ENCODE data around the gene LRRFIP1. TPM values are rescaled to one million over a fixed set of nuclear protein-coding genes. Genes with fewer than 3 reads are reported as not detected.

The LRRFIP1 gene
- polyA plus RNA-seq, 1 donor from 2014 or later, result 96.3 TPM

- H3K4me3 ChIP-seq (ENCODE audit: low read length), result no peak overlapping the region
- H3K27ac ChIP-seq (ENCODE audit: low read length), result no peak overlapping the region
- H3K27me3 ChIP-seq (ENCODE audit: insufficient read depth, low read depth, low read length), result peaks cover 22% of the 10 kb centered on the region
- H3K9me2 ChIP-seq (ENCODE audit: insufficient read depth, low read length), result no peaks in the 10 kb centered on the region
- H3F3A ChIP-seq (ENCODE audit: insufficient read depth, low read length, poor library complexity, severe bottlenecking), result peaks cover 7% of the 10 kb centered on the region
- no peak overlapping the region for H3K9ac ChIP-seq (ENCODE audit: low read length)
- peaks cover 9% of the 10 kb centered on the region for H3K79me2 ChIP-seq (replicated peaks; ENCODE audit: insufficient read depth, low read length)
- no peaks in the 10 kb centered on the region for H3K9me3 ChIP-seq (ENCODE audit: low read length)
- no peak for TF ChIP-seq RAD21 (conservative IDR thresholded peaks at IDR 0.05)
- no peak overlapping the region for H3K4me2 ChIP-seq (ENCODE audit: low read length)
- H3K36me3 ChIP-seq (ENCODE audit: insufficient read depth, low read length), result no peaks in the 10 kb centered on the region
- no peak overlapping the region for H2AFZ ChIP-seq (ENCODE audit: low read depth, low read length)
- H4K20me1 ChIP-seq (ENCODE audit: insufficient read depth), result peaks cover 8% of the 10 kb centered on the region
These were observed 67.2 kb downstream of the LRRFIP1 start for GRCh38 chr2:237694415-237695194.

- no peak for TF ChIP-seq EP300 (conservative IDR thresholded peaks at IDR 0.05; ENCODE audit: poor library complexity, severe bottlenecking)
- Histone ChIP-seq H3F3A (ENCODE audit: insufficient read depth, low read length, poor library complexity, severe bottlenecking) (peaks cover 7% of the 10 kb centered on the region), H3K9ac (ENCODE audit: low read length) (no peak overlapping the region), H3K79me2 (replicated peaks; ENCODE audit: insufficient read depth, low read length) (peaks cover 9% of the 10 kb centered on the region), H3K27ac (ENCODE audit: low read length) (no peak overlapping the region), H3K9me2 (ENCODE audit: insufficient read depth, low read length) (no peaks in the 10 kb centered on the region), H3K27me3 (ENCODE audit: insufficient read depth, low read depth, low read length) (peaks cover 22% of the 10 kb centered on the region), H4K20me1 (ENCODE audit: insufficient read depth) (peaks cover 8% of the 10 kb centered on the region), H3K9me3 (ENCODE audit: low read length) (no peaks in the 10 kb centered on the region), H3K4me2 (ENCODE audit: low read length) (no peak overlapping the region), H3K36me3 (ENCODE audit: insufficient read depth, low read length) (no peaks in the 10 kb centered on the region), H2AFZ (ENCODE audit: low read depth, low read length) (no peak overlapping the region), H3K4me3 (ENCODE audit: low read length) (no peak overlapping the region)
These were observed 67.9 kb downstream of the LRRFIP1 start for GRCh38 chr2:237695201-237695780.

- Histone ChIP-seq H3K27ac (ENCODE audit: low read length) (no peak overlapping the region), H4K20me1 (ENCODE audit: insufficient read depth) (peaks cover 8% of the 10 kb centered on the region), H3K4me2 (ENCODE audit: low read length) (no peak overlapping the region), H3F3A (ENCODE audit: insufficient read depth, low read length, poor library complexity, severe bottlenecking) (no peaks in the 10 kb centered on the region), H3K9me3 (ENCODE audit: low read length) (no peaks in the 10 kb centered on the region), H3K36me3 (ENCODE audit: insufficient read depth, low read length) (no peaks in the 10 kb centered on the region), H3K79me2 (replicated peaks; ENCODE audit: insufficient read depth, low read length) (peaks cover 9% of the 10 kb centered on the region), H3K27me3 (ENCODE audit: insufficient read depth, low read depth, low read length) (peaks cover 22% of the 10 kb centered on the region), H3K9me2 (ENCODE audit: insufficient read depth, low read length) (no peaks in the 10 kb centered on the region), H3K9ac (ENCODE audit: low read length) (no peak overlapping the region), H2AFZ (ENCODE audit: low read depth, low read length) (no peak overlapping the region), H3K4me3 (ENCODE audit: low read length) (no peak overlapping the region)
- TF ChIP-seq TAF1 (IDR thresholded peaks at IDR 0.05; ENCODE audit: low read depth) (no peak), RAD21 (conservative IDR thresholded peaks at IDR 0.05) (no peak), EP300 (conservative IDR thresholded peaks at IDR 0.05; ENCODE audit: poor library complexity, severe bottlenecking) (no peak), POLR2AphosphoS5 (IDR thresholded peaks at IDR 0.05) (no peak), EZH2 (IDR thresholded peaks at IDR 0.05; ENCODE audit: borderline replicate concordance, insufficient read depth, low read length, poor library complexity, severe bottlenecking) (no peak), MXI1 (conservative IDR thresholded peaks at IDR 0.05; ENCODE audit: poor library complexity, severe bottlenecking) (no peak), SMC3 (conservative IDR thresholded peaks at IDR 0.05; ENCODE audit: poor library complexity) (no peak), CTCF (IDR thresholded peaks at IDR 0.05; ENCODE audit: poor library complexity, severe bottlenecking) (no peak), REST (IDR thresholded peaks at IDR 0.05; ENCODE audit: borderline replicate concordance) (no peak)
These were observed 69.1 kb downstream of the LRRFIP1 start for GRCh38 chr2:237696461-237696860.
